Measurements from ENCODE around the gene AGAP1.

AGAP1 gene

DNA sequence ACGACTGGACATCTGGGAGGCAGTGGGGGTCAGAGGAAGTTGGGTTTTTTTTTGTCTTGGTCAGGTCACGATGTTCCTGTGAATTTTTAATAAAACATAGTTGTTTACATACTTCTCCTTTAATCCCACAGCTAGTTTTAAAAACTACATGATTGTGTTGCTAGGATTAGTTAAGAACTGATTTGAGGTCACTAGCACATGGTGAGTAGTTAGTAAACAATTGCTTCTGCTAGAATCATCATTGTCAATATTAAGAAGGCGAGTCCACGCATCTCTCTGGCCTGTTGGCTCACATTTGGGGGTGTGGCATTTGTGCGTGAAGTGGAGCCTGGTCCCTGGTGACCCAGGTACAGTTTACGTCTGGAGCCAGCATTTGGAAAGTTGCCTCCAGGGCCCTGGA is 59.4 kb downstream of the AGAP1 start:
- Histone ChIP-seq H3K27ac (ENCODE audit: poor library complexity, severe bottlenecking) (no peak overlapping the region), H3K4me1 (ENCODE audit: insufficient read depth, poor library complexity, severe bottlenecking) (no peaks in the 10 kb centered on the region), H3K9me3 (ENCODE audit: severe bottlenecking) (no peaks in the 10 kb centered on the region), H3K4me3 (ENCODE audit: severe bottlenecking) (no peak overlapping the region), H3K27me3 (ENCODE audit: insufficient read depth, poor library complexity, severe bottlenecking) (no peaks in the 10 kb centered on the region), H3K36me3 (ENCODE audit: low read depth) (no peaks in the 10 kb centered on the region)
- TF ChIP-seq, protein P1, sequence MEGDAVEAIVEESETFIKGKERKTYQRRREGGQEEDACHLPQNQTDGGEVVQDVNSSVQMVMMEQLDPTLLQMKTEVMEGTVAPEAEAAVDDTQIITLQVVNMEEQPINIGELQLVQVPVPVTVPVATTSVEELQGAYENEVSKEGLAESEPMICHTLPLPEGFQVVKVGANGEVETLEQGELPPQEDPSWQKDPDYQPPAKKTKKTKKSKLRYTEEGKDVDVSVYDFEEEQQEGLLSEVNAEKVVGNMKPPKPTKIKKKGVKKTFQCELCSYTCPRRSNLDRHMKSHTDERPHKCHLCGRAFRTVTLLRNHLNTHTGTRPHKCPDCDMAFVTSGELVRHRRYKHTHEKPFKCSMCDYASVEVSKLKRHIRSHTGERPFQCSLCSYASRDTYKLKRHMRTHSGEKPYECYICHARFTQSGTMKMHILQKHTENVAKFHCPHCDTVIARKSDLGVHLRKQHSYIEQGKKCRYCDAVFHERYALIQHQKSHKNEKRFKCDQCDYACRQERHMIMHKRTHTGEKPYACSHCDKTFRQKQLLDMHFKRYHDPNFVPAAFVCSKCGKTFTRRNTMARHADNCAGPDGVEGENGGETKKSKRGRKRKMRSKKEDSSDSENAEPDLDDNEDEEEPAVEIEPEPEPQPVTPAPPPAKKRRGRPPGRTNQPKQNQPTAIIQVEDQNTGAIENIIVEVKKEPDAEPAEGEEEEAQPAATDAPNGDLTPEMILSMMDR (IDR thresholded peaks at IDR 0.05; ENCODE audit: poor library complexity, severe bottlenecking), result no peak
- ATAC-seq (ENCODE audit: low read depth), result no peak
- DNase-seq (ENCODE audit: low spot score), result no peak

DNA sequence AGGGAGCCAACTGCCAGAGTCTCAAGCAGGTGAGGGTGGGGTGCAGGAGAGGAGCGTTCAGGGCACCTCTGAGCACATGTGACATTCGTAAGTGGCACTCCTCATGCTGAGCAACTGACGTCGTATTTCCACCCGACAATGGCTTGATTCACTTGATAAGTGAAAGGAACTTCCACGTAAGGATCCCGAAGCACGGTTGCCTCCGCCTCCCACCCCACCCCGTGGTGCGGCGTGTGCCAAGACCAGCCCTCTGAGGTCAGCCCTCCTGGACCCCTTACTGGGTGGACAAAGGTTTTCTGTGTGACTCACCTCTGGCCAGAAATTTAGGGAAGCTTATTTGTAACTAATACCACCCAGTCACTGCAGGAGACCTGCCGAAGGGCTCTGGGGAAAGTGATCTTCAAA is 59.9 kb downstream of the AGAP1 start:
- ATAC-seq (ENCODE audit: low read depth), result no peak
- no peak overlapping the region for H3K27ac ChIP-seq (ENCODE audit: poor library complexity, severe bottlenecking)
- no peaks in the 10 kb centered on the region for H3K4me1 ChIP-seq (ENCODE audit: insufficient read depth, poor library complexity, severe bottlenecking)
- no peak for DNase-seq (ENCODE audit: low spot score)
- H3K9me3 ChIP-seq (ENCODE audit: severe bottlenecking), result no peaks in the 10 kb centered on the region
- H3K36me3 ChIP-seq (ENCODE audit: low read depth), result no peaks in the 10 kb centered on the region
- TF ChIP-seq, protein P1 (IDR thresholded peaks at IDR 0.05; ENCODE audit: poor library complexity, severe bottlenecking), result no peak
- H3K27me3 ChIP-seq (ENCODE audit: insufficient read depth, poor library complexity, severe bottlenecking), result no peaks in the 10 kb centered on the region
- no peak overlapping the region for H3K4me3 ChIP-seq (ENCODE audit: severe bottlenecking)

DNA sequence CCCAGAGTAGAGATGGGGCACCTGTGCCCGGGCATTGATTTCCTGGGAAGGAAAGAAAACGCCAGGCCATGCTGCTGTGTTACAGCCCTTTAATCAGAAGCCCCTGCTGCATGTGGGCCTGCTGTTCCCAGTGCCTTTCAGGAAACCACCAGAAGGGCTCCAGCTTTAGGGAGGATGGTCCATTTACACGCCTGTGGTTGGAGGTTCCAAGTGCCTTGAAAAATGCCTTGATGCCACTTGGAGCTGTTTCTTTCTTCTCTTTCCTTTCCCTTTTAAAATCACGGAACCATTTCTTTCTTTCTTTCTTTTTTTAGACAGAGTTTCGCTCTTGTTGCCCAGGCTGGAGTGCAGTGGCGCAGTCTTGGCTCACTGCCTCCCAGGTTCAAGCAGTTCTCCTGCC is 60.5 kb downstream of the AGAP1 start:
- no peaks in the 10 kb centered on the region for H3K4me1 ChIP-seq (ENCODE audit: insufficient read depth, poor library complexity, severe bottlenecking)
- H3K9me3 ChIP-seq (ENCODE audit: severe bottlenecking), result no peaks in the 10 kb centered on the region
- H3K27ac ChIP-seq (ENCODE audit: poor library complexity, severe bottlenecking), result no peak overlapping the region
- H3K27me3 ChIP-seq (ENCODE audit: insufficient read depth, poor library complexity, severe bottlenecking), result no peaks in the 10 kb centered on the region
- no peak overlapping the region for H3K4me3 ChIP-seq (ENCODE audit: severe bottlenecking)
- H3K36me3 ChIP-seq (ENCODE audit: low read depth), result no peaks in the 10 kb centered on the region
- ATAC-seq (ENCODE audit: low read depth) (no peak), DNase-seq (ENCODE audit: low spot score) (no peak)
- TF ChIP-seq, protein P1 (IDR thresholded peaks at IDR 0.05; ENCODE audit: poor library complexity, severe bottlenecking), result no peak

DNA sequence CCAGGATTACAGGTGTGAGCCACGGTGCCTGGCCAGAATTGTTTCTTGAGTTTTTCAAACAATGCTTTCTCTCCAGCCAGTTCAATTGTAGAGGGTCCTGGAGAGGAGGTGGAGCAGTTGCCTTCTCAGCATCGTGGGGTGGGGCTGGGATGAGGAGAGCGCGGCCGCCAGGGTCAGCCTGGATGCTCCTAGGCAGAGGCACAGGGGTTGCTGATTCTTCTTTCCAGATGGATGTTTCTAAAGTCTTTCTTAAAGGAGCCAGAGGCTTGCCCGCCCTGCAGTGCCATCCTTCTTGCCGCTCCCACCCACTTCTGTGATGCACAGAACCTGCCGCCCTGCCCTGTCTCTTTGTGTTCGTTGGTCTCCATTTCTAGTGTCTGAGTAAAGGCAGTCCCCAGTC is 61.1 kb downstream of the AGAP1 start:
- DNase-seq (ENCODE audit: low spot score) (no peak), ATAC-seq (ENCODE audit: low read depth) (no peak)
- Histone ChIP-seq H3K36me3 (ENCODE audit: low read depth) (no peaks in the 10 kb centered on the region), H3K9me3 (ENCODE audit: severe bottlenecking) (no peaks in the 10 kb centered on the region), H3K4me3 (ENCODE audit: severe bottlenecking) (no peak overlapping the region), H3K27ac (ENCODE audit: poor library complexity, severe bottlenecking) (no peak overlapping the region), H3K4me1 (ENCODE audit: insufficient read depth, poor library complexity, severe bottlenecking) (no peaks in the 10 kb centered on the region), H3K27me3 (ENCODE audit: insufficient read depth, poor library complexity, severe bottlenecking) (no peaks in the 10 kb centered on the region)
- TF ChIP-seq, protein P1 (IDR thresholded peaks at IDR 0.05; ENCODE audit: poor library complexity, severe bottlenecking), result no peak

DNA sequence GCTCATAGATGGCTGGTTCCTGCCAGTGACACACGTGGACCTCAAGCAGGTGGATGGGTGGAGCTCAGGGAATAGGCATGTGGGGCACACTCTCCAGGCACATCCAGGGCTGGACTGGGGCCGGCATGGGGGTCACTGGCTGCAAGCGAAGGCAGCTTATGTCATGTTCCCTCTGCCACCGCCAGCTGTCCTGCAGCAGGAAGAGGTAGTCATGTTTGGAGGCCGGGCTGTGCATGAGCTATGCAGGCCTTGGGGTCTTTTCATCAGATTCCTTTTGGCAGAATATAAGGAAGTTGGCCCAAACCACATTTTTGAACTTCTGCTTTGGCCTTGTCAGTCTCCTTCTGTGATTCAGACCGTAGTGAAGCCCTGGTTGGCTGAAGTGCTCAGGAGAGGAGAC is 61.5 kb downstream of the AGAP1 start:
- H3K27me3 ChIP-seq (ENCODE audit: insufficient read depth, poor library complexity, severe bottlenecking), result no peaks in the 10 kb centered on the region
- DNase-seq (ENCODE audit: low spot score), result no peak
- no peak overlapping the region for H3K27ac ChIP-seq (ENCODE audit: poor library complexity, severe bottlenecking)
- no peak for ATAC-seq (ENCODE audit: low read depth)
- H3K9me3 ChIP-seq (ENCODE audit: severe bottlenecking), result no peaks in the 10 kb centered on the region
- no peaks in the 10 kb centered on the region for H3K36me3 ChIP-seq (ENCODE audit: low read depth)
- no peak overlapping the region for H3K4me3 ChIP-seq (ENCODE audit: severe bottlenecking)
- H3K4me1 ChIP-seq (ENCODE audit: insufficient read depth, poor library complexity, severe bottlenecking), result no peaks in the 10 kb centered on the region
- TF ChIP-seq, protein P1 (IDR thresholded peaks at IDR 0.05; ENCODE audit: poor library complexity, severe bottlenecking), result no peak

All from RWPE2 (cell line).